Stimulated activated CD4-positive, alpha-beta T cell treated with anti-CD3 and anti-CD28 coated beads, TNF-alpha, amount 100 ng/mL, for 4 hours (primary cell): Measurements from ENCODE around the gene LBX1.

Experiments used
- DNase-seq, 3 experiments: peaks; one replicate each; pipeline ENCODE4 v3.0.0-alpha.2; 2020; ENCODE audit warnings: low read depth in 3 of 3

LBX1 gene

DNA sequence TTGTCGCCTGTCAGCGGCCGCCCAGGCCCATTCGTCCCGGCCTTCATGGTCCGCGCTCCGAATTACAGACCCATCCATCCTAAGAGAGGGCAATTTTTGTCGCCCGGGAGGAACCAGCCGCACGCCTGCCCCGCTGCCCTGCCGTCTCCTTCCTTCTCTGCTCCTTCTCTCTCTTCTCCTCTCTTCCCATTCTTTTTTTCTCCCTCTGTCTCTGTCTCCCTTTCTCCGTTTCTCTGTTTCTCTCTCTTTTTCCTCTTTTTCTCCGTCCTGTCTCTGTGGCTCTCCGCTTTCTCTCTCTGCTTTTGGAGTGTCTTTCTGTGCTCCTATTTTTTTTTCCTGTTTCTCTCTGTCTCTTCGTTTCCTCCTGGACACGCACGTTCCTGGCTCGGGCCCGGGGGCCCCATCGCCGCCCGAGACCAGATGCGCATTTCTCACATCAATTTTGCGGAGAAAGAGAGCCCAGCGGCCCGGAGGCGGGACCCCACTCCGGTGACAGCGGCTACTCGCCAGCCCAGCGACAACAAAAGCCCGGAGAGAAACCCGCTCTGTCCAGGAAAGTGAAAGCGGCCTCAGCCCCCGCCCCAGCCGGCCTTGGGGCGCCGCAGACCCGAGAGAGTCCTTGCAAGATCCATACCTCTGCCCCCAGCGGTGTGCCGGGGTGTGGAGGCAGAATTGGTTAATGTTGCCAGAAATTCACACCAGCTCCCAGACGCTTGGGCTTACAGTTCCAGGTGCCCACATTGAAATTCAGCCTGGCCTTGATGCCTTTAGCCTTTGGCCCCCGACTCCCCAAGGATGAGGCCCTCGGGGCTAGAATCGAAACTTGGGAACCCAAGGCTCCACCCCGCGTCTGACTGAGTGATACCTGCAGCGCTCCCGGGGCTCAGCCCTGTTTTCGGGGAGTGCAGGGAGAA lies 4.1 kb downstream of the LBX1 start:
- no peak for DNase-seq

GRCh38 chr10:101224060-101224909 lies 5.0 kb downstream of the LBX1 start:
- DNase-seq, result no peak

- no peak for DNase-seq
Measured at GRCh38 chr10:101223274-101224059, 5.8 kb downstream of the LBX1 start.

- no peak for DNase-seq
Measured at GRCh38 chr10:101222683-101223273, 6.5 kb downstream of the LBX1 start.

DNA sequence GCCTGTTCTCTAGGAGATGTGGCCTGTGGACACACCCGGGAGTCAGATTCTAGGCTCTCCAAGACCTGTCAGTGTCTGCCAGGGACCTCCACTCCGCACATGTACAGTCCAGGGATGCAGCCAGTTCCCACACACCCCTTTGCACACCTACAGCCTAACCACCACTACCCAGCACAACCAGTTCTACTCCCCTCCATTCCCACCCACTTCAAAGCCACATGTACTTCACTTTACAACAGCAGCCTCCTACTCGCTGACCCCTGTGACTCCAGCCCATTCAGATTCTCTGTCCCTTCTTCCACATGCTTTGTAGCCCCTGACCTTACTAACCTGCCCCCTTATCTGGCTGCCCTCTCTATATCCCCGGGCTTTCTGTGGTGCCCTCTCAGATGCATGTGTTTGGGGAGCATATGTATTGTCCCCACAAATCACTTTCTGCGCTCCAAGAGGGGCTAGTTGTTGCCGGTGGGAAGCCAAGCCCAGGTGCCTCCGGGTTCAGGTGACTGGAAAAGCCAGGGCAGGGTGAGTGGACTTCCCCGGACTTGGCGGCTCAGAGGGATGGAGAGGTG lies 7.2 kb downstream of the LBX1 start:
- no peak for DNase-seq

DNA sequence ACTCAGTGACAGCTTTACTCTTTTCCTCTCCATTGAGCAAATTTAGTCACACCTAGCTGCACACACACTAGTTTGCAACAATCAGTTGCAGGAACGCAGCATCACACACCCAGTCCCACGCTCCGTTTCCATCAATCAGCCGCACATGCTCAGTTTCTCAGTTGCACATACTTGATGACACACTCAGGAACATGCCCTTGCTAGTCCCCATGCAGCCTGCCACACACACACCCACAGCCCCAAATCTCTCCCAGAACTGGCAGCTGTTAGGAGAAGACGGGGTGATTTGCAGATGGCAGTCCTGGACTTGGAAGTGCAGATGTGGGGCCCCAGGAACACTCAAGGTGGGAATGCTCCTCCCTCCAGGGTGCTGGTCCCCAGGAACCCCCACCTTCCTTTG lies 7.7 kb downstream of the LBX1 start:
- DNase-seq, result no peak

GRCh38 chr10:101219946-101220451 lies 9.3 kb downstream of the LBX1 start:
- no peak for DNase-seq

- no peak for DNase-seq
Measured at GRCh38 chr10:101219139-101219945, 9.9 kb downstream of the LBX1 start.

DNA sequence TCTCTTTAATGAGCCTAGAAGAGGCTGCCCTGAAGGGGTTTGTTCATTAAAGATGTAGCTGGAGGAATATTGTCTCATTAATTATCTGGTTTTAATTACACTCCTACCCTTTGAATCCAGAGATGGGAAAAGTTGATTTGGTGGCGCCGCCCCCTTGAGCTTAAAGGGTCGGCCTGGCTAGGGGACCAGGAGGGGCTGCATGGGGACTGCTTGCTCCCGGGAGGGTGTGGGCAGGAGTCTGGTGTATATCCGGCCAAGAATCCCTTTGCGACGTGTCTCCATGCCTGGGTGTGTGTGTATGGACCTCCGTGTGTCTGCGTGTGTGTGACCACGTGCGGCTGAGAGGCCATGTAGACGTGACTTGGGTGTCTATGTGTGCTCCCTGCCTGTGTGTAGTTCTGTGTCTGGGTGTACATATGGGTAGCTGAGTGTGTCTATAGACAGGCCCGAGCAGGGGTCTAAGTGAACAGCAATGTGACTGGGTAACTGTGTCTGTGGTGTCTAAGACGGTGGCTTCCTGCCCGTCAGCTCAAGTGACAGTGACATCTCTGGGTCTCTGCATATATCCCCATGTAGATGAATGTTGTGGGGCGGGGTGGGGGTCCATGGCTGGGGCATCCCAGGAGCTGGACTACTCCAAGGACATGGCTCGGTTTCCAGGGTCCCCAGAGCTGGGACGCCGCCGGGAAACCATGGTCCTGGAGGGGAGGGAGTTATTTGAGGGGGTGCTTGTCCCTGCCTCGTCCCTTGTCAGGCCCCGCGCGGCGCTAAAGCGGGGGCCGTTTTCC lies 10.7 kb downstream of the LBX1 start:
- no peak for DNase-seq

GRCh38 chr10:101217450-101218281 lies 11.6 kb downstream of the LBX1 start:
- no peak for DNase-seq

DNA sequence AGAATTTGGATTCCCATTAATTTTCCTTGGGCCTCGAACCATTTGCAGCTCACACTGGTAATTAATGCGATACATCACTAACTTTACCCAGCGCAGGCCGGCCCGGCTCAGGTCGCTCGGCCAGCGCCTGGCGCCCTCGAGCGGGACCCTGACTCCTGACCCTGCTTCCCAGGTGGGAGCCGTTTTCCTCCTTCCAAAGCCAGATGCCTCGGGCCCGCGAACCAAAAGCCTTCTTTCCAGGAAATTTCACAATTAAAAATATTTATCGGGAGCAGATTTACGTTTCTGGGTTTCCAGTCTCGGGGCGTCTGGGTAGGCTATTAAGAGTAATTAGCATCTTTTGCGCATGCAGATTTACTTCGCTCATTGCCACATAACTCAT lies 12.2 kb downstream of the LBX1 start:
- DNase-seq, result no peak

GRCh38 chr10:101216207-101217043 lies 12.8 kb downstream of the LBX1 start:
- no peak for DNase-seq

DNA sequence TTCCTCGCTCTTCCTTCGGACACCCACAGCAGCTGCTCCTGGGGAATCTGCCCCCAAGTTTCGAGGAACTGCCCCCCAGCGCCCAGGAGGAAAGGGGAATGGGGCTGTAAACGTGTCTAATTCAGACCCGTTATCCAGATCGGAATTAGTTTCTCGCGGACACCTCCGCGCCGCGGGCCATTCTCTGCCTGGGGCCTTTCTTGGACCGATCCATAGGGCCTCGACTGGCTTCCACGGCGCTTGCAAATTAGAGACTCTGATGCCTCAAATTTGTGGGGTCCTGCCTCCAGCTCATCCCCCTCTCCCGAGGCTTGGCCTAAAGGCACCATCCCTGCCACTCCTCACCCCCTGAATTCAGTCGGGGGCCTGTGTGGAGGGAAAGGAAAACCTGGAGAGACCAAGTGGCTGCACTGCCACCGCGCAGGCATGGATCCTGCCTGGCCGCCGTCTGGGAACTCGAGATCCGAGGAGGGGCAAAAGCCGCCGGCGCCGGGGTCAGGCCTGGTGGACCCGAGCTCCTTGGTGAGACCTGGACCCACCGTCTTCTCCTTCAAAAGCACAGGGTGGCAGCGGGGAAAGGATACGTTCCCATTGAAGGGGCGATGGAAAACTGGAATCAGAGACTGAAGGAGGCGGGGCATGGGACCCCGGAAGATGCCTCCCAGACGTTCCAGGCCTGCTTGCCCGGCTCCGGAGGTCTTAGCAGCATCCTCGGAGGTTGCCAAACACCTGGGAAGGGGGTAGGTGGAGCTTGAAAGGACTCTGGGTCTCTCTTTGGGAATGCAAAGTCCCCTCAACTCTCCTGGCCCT lies 13.7 kb downstream of the LBX1 start:
- DNase-seq, result no peak

- peak; percentile 53 to 71 (median 53) for DNase-seq
Measured at GRCh38 chr10:101214446-101215396, 14.5 kb downstream of the LBX1 start.

DNA sequence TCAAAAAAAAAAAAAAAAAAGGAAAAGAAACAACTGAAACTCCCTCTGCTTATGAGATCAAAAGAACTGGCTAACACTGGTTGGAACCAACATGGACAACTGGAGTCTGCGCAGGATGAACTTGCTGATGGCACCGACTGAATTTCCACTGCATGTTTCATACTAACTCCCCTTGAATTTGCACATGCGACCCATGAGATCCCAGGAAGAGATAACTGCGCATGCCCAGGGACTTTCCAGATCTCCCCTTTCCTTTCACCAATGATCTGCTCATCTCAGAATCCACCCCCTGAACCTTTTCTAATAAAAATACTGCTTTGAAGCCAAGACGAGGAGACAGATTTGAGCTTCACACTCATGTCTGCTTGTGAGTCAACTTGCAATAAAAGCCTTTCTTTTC lies 20.7 kb downstream of the LBX1 start:
- no peak for DNase-seq

DNA sequence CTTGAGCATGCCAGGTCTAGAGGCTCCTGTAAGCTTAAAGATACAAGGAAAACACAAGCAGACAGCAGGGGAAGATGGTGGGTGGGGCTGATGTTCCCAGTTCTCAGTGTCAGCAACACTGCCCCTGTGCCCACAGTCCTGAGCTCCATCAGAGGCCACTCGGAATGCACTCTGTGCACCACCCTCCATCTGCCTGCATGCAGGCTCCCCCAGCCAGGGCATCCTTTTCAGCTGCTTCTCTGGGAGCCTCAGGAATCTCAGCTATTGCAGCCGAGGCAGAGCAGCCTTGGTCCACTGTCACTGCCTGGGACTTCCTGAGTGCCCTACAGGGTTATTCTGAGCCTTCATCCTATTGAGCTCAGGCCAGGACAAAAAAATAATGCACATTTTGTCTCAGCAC lies 22.2 kb downstream of the LBX1 start:
- DNase-seq, result no peak
